GM12874 (cell line): ENCODE measurements around the gene PTPRN2.

Experiments used
- TF ChIP-seq, protein P1 (sequence below): IDR thresholded peaks from 2 replicates; pipeline ENCODE4 v1.5.1; 2011; ENCODE audit warnings: low read depth, mild to moderate bottlenecking, control low read depth, low read length, moderate library complexity; ENCODE audit not compliant: insufficient read depth

PTPRN2 gene

DNA sequence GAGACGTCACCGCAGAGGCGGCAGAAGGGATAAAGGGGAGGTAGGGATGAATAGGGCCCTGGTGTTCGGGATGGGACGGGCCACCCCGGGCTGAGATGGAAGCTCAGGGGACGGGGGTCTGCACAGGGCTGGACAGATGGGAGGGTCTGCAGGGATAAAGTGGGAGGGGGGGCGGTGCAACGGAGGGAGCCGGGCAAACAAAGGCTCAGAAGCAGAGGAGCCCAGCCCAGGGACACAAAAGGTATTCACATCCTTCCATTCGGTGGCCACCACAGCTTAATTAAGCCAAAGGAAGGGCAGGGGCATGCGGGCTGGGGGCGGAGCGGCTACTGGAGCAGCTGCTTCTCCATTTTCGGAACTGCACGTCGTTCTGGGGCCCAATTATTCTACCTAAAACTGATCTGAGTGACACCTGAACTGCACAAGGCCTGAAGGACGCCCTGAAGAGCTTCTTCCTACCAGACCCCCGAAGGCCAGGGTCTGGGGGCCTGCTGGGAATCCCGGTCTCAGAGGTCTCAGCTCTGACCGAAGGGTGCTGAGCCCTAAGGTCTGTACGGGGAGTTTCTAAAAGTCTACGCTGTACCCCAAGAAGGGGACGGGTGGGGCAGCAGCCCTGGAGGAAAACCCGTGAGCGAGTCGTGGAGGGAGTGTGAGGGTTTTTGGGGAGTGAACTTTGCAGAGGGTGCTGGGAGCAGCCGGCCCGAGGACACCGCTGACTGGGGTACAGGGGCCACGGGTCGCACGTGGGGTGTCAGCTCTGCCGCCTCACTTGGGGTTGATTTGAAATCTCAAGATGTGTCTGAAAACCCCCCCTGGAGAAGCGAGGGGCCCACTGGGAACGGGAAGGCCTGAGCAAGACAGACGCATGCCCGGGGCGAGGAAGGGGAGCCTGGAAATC is 916.0 kb downstream of the PTPRN2 start:
- TF ChIP-seq, protein P1, sequence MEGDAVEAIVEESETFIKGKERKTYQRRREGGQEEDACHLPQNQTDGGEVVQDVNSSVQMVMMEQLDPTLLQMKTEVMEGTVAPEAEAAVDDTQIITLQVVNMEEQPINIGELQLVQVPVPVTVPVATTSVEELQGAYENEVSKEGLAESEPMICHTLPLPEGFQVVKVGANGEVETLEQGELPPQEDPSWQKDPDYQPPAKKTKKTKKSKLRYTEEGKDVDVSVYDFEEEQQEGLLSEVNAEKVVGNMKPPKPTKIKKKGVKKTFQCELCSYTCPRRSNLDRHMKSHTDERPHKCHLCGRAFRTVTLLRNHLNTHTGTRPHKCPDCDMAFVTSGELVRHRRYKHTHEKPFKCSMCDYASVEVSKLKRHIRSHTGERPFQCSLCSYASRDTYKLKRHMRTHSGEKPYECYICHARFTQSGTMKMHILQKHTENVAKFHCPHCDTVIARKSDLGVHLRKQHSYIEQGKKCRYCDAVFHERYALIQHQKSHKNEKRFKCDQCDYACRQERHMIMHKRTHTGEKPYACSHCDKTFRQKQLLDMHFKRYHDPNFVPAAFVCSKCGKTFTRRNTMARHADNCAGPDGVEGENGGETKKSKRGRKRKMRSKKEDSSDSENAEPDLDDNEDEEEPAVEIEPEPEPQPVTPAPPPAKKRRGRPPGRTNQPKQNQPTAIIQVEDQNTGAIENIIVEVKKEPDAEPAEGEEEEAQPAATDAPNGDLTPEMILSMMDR = no peak

DNA sequence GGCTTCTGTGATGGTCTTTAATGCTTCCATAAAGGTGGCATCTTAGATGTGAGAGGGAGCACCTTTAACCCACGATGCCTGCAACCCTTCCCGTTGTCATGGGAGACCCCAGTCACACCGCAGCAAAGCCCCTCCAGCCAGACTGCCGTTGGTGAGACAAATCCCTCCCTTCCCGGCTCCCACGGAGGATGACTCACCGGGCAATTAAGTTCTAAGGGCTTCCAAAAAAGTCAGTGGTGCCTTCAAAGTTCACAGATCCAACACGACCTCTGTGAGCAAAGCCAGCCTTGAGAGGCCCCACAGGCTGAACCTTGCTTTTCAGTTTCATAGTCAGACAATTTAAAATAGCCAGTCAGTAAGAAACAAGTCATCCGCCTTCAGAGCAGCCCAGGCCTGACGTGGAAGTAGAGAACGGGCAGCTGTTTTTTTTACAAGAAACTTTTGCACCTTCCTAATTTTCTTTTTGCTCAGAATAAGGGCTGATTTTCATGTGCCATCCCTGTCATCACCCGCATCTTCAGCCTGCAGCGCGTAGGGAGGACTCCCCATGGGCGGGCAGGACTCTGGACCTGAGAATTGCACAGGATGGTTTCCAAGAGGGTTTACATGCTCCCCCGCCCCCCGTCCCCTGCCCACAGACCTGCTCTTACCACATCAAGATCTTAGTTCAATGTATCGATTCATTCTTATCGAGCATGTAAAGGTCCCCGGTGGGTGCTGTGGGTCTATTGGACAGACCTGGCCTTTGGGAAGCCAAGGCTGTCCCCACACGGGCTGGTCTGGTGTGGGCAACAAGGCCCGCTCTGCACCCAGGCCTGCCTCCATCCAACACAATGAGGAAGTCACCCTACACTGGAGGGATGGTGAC is 916.9 kb downstream of the PTPRN2 start:
- TF ChIP-seq, protein P1 = no peak

DNA sequence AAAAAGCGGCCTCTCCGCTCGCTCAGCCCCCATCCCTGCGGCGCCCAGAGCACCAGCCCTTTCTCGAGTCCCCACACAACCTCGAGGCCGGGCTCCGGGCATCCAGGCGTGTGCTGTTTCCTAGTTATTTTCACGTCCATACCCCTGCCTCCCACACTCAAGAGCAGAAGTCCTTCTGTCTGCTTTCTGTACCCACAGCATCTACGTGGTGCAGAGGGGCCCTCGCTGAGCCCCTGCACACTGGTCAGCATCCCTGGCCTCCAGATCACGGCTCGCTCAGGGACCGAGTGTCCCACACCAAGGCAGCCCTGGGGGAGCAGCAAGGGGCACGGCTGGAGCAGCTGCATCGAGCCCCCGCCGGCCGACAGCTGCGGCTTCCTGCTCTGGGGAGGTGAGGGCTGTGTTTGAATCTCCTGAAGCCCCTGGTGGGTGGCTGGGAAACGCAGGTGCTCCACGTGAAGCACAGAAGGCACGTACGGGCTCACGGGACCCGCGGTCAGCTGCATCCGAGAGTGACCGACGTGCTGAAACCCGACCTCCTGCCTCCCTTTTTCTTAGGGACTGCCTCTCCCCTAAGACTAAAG is 917.8 kb downstream of the PTPRN2 start:
- TF ChIP-seq, protein P1 = no peak

DNA sequence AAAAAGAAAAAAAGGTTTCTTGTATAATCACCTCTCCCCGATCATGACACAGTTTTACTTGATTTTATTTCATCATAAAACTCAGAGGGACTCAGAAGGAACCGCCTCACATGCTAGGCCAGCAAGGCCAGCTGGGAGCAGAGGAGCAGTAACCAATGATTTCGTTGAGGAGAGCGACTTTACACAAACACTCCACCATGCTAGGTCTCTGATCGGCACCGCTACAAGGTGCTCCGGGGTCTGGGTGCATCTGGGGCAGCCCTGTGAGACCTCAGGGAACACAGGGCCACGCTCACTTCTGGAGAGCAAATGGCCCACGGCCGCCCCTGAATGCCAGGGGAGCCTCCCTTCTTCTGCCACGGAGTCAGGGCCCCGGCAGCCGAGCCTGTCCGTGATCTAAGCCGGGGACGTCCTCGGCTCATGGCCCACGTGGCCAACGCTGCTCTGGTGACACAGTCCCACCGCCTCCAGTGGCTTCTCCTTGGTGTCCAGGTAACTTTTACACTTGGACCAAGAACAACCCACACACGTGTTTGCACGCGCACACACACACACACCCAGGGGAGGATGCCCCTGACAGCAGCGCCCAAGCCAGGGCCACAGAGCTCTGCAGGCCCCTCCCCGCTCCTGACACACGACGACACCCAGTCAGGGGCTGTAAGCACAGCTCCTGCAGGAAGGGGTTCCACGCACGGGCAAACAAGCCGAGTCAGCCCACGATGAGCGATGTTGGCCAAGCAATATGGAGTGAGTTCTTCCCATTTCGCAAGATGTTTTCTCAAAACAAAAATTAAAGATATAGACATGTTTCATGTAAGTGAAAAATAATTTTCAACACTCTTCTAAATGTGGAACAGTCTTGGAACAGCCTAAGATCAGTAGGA is 918.5 kb downstream of the PTPRN2 start:
- TF ChIP-seq, protein P1 = no peak

DNA sequence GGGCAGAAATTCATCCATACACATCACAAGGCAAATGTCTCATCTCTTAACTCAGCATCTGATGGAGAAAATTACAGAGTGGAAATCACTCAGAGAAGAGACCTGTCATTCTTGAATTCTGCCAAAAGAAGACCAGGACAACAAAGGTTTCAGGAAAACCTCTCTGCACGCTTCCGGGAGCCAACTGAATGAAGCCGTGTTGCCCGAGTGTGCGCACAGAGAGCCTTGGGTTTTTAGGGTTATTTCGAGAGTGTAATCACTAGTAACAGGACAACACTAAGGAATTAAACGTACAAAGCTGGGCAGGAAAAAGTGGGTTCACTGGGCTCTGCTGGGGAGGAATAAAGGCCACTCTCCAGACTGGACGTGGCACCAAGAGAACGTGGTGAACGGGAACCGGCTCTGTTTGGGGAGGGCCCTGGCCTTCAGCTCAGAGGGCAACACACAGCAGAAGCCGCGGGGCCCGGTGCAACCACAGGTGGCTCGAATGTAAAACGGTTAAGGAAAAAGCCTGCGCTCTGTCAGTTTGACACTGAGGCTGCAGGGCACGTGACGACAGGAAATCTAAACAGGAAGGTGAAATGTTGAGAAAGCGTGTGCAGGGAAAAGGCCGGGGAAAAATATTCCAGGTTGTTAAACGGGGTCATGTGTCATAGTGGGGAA is 919.3 kb downstream of the PTPRN2 start:
- TF ChIP-seq, protein P1 = no peak

DNA sequence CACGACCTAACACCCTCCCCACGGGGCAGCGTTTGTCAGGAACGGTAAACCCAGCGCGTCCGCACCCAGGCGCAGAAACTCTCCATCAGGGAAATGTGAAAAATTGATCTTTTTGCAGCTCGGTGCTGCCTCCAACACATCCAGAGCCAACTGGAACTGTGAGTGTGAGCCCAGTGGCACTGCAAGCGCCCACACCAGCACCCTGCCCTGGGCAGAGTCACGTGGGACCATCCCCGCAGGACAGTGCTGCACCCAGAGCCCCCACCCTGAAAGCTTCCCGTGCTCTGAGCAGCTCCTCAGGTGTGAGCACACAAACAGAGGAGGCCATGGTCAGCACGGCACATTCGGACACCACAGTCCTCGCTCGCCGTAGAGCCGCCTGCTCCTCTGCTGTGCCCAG is 919.9 kb downstream of the PTPRN2 start:
- TF ChIP-seq, protein P1 = no peak
